Transverse colon (tissue), 4 donors: Measurements from ENCODE around the gene ACAD8.

Experiments used
- CTCF ChIP-seq, 5 experiments: fragments of 200-600 bp in 3 of 5; fragments of 450-650 bp in 2 of 5; sonication (generic) in 3 of 5; IDR thresholded peaks; 1 replicate in 2 of 5; 2 replicates in 3 of 5; pipeline ENCODE4 v1.5.1; 2016 to 2017; ENCODE audit warnings: antibody characterized with exemption in 5 of 5, inconsistent platforms in 3 of 5, mild to moderate bottlenecking in 2 of 5, moderate library complexity in 1 of 5
- EP300 ChIP-seq: sonication (generic); formaldehyde crosslinking; IDR thresholded peaks from one replicate; pipeline ENCODE4 v1.6.1; 2017; ENCODE audit warnings: antibody characterized with exemption, low read depth
- POLR2A ChIP-seq: fragments of 450-650 bp; IDR thresholded peaks from one replicate; pipeline ENCODE4 v1.6.1; 2016; ENCODE audit warnings: antibody characterized with exemption, mild to moderate bottlenecking, moderate library complexity
- POLR2AphosphoS5 ChIP-seq, 3 donors: sonication (generic); formaldehyde crosslinking; IDR thresholded peaks; one replicate each; pipeline ENCODE4 v1.6.1; 2016; ENCODE audit warnings: antibody characterized with exemption in 3 of 3

GRCh38 chr11:134266440-134266839 is 13.1 kb downstream of the ACAD8 start:
- no peak for TF ChIP-seq EP300
- TF ChIP-seq CTCF (IDR thresholded peaks at IDR 0.05), result no peak
- TF ChIP-seq POLR2A, result no peak
- no peak for TF ChIP-seq POLR2AphosphoS5 (IDR thresholded peaks at IDR 0.05)
